GM18867 (cell line): ENCODE measurements around the gene EHD2.
"Not testable (repeated sequence)": the region's sequence is repeated elsewhere in the genome, so short reads cannot be mapped to it uniquely, and the experiment has no call there.

ENCODE experiments used
- ATAC-seq: cut with Tn5 transposase; IDR thresholded peaks from one replicate; pipeline ENCODE4 v1.9.1; 2021; ENCODE audit warnings: mild to moderate bottlenecking, moderate library complexity; ENCODE audit not compliant: unreplicated experiment

EHD2 gene

GRCh38 chr19:47714339-47714738, 1.1 kb downstream of the EHD2 start:
- no peak for ATAC-seq

GRCh38 chr19:47714855-47715254, 1.6 kb downstream of the EHD2 start:
- ATAC-seq: not testable (repeated sequence)

- ATAC-seq: no peak
These were observed 3.2 kb downstream of the EHD2 start for GRCh38 chr19:47716270-47716937.

GRCh38 chr19:47718415-47719046, 5.3 kb downstream of the EHD2 start:
- ATAC-seq: not testable (repeated sequence)

GRCh38 chr19:47719047-47719859, 6.0 kb downstream of the EHD2 start:
- no peak for ATAC-seq

GRCh38 chr19:47720669-47721422, 7.6 kb downstream of the EHD2 start:
- no peak for ATAC-seq

- no peak for ATAC-seq
These were observed 10.3 kb downstream of the EHD2 start for GRCh38 chr19:47723581-47723940.

- no peak for ATAC-seq
These were observed 12.7 kb downstream of the EHD2 start for GRCh38 chr19:47725759-47726401.

GRCh38 chr19:47726467-47726866, 13.2 kb downstream of the EHD2 start:
- ATAC-seq: no peak

GRCh38 chr19:47728295-47728694, 15.1 kb downstream of the EHD2 start:
- ATAC-seq: not testable (repeated sequence)

GRCh38 chr19:47729468-47729798, 16.2 kb downstream of the EHD2 start:
- no peak for ATAC-seq

GRCh38 chr19:47729799-47730520, 16.7 kb downstream of the EHD2 start:
- no peak for ATAC-seq

- no peak for ATAC-seq
These were observed 17.3 kb downstream of the EHD2 start for GRCh38 chr19:47730521-47730889.

GRCh38 chr19:47730910-47731309, 17.7 kb downstream of the EHD2 start:
- ATAC-seq: no peak

- ATAC-seq: no peak
These were observed 21.9 kb downstream of the EHD2 start for GRCh38 chr19:47735131-47735530.

GRCh38 chr19:47740866-47741519, 27.8 kb downstream of the EHD2 start:
- no peak for ATAC-seq

GRCh38 chr19:47741544-47742140, 28.4 kb downstream of the EHD2 start:
- no peak for ATAC-seq

- no peak for ATAC-seq
These were observed 29.4 kb downstream of the EHD2 start for GRCh38 chr19:47742634-47743033.
